ENCODE data around the gene ZNF32.

ZNF32 gene

DNA sequence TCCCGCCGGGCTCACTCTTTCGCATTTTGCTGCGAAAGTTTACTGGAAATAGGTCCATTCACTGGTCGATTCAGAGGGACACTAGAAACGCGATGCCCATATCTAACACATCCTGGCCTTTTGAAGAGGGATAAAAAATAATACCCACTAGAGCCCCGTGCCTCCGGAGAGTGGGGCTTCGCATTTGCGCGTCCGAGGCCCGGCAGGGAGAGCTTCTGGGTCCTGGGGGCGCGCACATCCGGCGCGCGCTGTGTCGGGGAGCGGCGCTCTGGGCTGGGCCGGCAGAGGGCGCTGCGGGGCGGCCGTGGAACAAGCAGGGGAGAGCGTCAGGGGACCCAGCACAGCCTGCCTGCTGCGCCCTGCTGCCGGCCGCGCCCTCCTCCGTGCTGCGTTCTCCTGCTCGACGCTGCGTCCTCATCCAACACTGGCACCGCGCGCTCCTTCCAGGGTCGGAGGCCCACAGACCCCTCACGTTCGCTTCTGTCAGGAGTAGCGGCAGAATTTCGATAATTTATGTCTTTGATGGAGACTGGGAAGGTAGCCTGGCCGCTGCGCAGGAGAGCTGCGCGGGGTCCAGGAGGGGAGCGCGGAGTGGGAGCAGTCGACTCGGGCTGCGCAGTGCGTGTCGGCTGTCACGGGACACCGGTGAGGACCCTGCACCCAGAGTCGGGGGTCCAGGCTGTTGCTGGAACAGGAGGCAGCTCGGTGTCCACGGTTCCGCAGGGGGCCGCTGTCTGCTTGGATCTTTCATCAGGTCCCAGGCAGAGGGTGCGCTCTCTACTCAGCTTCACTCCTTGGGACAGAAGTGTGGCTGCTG is 41.5 kb upstream of the ZNF32 start:
- Histone ChIP-seq H3K4me1 (ENCODE audit: control insufficient read depth, insufficient read depth, low read length, poor library complexity, severe bottlenecking) (peaks cover 8% of the 10 kb centered on the region), H3K27ac (ENCODE audit: insufficient read depth, low read length, poor library complexity, severe bottlenecking) (no peak overlapping the region), H3K27me3 (replicated peaks; ENCODE audit: control insufficient read depth, insufficient read depth, low read length, poor library complexity, severe bottlenecking) (no peaks in the 10 kb centered on the region), H3K9me3 (ENCODE audit: control insufficient read depth, low read length) (no peaks in the 10 kb centered on the region), H3K4me3 (ENCODE audit: insufficient read depth, low read depth, low read length, poor library complexity, severe bottlenecking) (peak overlapping the region; percentile 81), H3K36me3 (ENCODE audit: control insufficient read depth, insufficient read depth, low read length) (no peaks in the 10 kb centered on the region)
- peak; percentile 46 to 57 (median 57) for DNase-seq

DNA sequence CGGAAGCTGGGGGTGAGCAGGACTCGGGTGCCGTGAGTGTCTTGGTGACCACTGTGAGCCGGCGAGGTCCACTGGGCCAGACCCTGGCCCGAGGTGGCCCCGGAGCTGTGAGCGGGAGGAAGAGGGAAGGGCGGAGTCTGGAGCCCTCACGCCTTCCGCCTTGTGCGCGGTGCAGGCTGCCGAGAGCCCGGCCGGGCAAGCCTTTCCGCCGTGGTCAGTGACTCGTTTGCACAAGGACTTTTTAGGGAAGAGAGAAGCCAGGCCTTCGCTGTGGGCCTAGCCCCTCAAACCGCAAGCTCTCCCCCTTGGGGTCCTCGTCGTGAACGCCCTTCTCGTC is 40.9 kb upstream of the ZNF32 start:
- peak overlapping the region; percentile 81 for H3K4me3 ChIP-seq (ENCODE audit: insufficient read depth, low read depth, low read length, poor library complexity, severe bottlenecking)
- peaks cover 8% of the 10 kb centered on the region for H3K4me1 ChIP-seq (ENCODE audit: control insufficient read depth, insufficient read depth, low read length, poor library complexity, severe bottlenecking)
- no peak for DNase-seq
- H3K36me3 ChIP-seq (ENCODE audit: control insufficient read depth, insufficient read depth, low read length), result no peaks in the 10 kb centered on the region
- no peaks in the 10 kb centered on the region for H3K27me3 ChIP-seq (replicated peaks; ENCODE audit: control insufficient read depth, insufficient read depth, low read length, poor library complexity, severe bottlenecking)
- no peak overlapping the region for H3K27ac ChIP-seq (ENCODE audit: insufficient read depth, low read length, poor library complexity, severe bottlenecking)
- no peaks in the 10 kb centered on the region for H3K9me3 ChIP-seq (ENCODE audit: control insufficient read depth, low read length)

DNA sequence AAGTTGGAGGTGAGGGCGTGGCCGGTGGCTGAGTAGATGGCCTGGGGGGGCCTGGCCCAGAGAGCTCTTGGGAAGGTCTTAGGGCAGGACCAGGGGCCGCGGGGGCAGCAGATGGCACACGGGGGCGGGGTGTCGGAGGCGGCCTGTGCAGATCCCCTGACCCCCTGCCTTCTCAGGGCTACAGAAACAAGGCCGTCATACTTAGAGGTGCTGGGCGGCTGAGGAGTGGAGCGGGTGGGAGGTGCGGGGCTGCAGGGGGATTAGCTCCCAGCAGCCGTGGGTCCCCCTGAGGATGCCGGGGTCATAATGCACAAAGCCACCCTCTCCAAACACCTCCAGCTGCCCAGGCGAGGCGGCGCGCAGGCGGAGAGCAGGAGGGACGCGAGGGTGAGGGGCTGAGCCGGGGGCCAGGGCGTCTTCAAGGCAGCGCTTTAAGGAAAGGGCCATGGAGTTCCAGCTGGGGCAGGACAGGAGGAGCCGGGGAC is 40.4 kb upstream of the ZNF32 start:
- Histone ChIP-seq H3K4me3 (ENCODE audit: insufficient read depth, low read depth, low read length, poor library complexity, severe bottlenecking) (peak overlapping the region; percentile 81), H3K36me3 (ENCODE audit: control insufficient read depth, insufficient read depth, low read length) (no peaks in the 10 kb centered on the region), H3K4me1 (ENCODE audit: control insufficient read depth, insufficient read depth, low read length, poor library complexity, severe bottlenecking) (peaks cover 8% of the 10 kb centered on the region), H3K27ac (ENCODE audit: insufficient read depth, low read length, poor library complexity, severe bottlenecking) (no peak overlapping the region), H3K27me3 (replicated peaks; ENCODE audit: control insufficient read depth, insufficient read depth, low read length, poor library complexity, severe bottlenecking) (no peaks in the 10 kb centered on the region), H3K9me3 (ENCODE audit: control insufficient read depth, low read length) (no peaks in the 10 kb centered on the region)
- DNase-seq, result no peak

DNA sequence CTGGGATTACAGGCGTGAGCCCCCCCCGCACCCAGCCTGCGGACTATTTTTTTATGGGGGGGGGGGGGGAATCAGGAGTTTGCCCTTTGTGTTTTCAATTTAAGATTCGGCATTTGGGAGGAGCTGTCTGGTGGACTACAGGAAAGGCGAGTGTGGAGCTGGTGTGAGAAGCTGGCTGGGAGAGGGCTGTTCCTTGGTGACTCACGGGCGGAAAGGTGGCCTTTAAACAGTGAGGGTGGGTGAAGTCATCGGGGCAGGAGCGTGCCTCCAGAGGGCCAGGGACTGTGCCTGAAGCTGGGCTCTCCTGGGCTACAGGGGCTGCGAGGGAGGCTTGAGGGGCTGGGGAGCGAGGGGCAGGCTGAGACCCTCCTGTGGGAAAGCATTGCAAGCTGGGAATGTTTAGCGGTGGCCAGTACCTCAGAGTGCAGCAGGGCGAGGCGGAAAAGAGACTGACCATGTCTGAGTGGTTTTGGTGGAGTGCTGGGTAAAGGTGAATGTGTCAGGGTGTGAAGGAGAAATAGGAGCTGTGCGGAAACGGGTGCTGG is 39.7 kb upstream of the ZNF32 start:
- H3K27ac ChIP-seq (ENCODE audit: insufficient read depth, low read length, poor library complexity, severe bottlenecking), result no peak overlapping the region
- no peak overlapping the region for H3K4me3 ChIP-seq (ENCODE audit: insufficient read depth, low read depth, low read length, poor library complexity, severe bottlenecking)
- no peaks in the 10 kb centered on the region for H3K9me3 ChIP-seq (ENCODE audit: control insufficient read depth, low read length)
- no peak for DNase-seq
- H3K4me1 ChIP-seq (ENCODE audit: control insufficient read depth, insufficient read depth, low read length, poor library complexity, severe bottlenecking), result peaks cover 8% of the 10 kb centered on the region
- H3K27me3 ChIP-seq (replicated peaks; ENCODE audit: control insufficient read depth, insufficient read depth, low read length, poor library complexity, severe bottlenecking), result no peaks in the 10 kb centered on the region
- H3K36me3 ChIP-seq (ENCODE audit: control insufficient read depth, insufficient read depth, low read length), result no peaks in the 10 kb centered on the region

DNA sequence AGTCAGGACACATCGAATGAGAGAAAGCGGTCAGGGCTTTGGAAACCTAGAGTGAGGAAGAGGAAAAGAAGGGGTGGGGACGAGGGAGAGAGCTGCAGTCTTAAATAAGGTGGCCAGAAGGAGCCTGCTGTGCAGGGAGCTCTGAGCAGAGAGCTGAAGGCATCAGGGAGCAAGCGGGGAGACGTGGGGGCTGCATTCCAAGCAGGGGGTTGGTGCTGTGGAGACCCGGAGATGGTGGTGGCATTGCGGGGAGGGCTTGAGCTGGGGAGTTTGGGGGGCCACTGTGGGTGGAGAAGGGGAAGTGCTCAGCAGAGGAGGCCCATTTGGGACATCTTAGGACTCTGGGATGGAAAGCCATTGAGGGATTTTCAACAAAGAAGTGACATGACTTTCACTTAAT is 38.7 kb upstream of the ZNF32 start:
- H3K4me3 ChIP-seq (ENCODE audit: insufficient read depth, low read depth, low read length, poor library complexity, severe bottlenecking), result no peak overlapping the region
- H3K36me3 ChIP-seq (ENCODE audit: control insufficient read depth, insufficient read depth, low read length), result no peaks in the 10 kb centered on the region
- peaks cover 8% of the 10 kb centered on the region for H3K4me1 ChIP-seq (ENCODE audit: control insufficient read depth, insufficient read depth, low read length, poor library complexity, severe bottlenecking)
- no peak overlapping the region for H3K27ac ChIP-seq (ENCODE audit: insufficient read depth, low read length, poor library complexity, severe bottlenecking)
- H3K9me3 ChIP-seq (ENCODE audit: control insufficient read depth, low read length), result no peaks in the 10 kb centered on the region
- no peak for DNase-seq
- H3K27me3 ChIP-seq (replicated peaks; ENCODE audit: control insufficient read depth, insufficient read depth, low read length, poor library complexity, severe bottlenecking), result no peaks in the 10 kb centered on the region

DNA sequence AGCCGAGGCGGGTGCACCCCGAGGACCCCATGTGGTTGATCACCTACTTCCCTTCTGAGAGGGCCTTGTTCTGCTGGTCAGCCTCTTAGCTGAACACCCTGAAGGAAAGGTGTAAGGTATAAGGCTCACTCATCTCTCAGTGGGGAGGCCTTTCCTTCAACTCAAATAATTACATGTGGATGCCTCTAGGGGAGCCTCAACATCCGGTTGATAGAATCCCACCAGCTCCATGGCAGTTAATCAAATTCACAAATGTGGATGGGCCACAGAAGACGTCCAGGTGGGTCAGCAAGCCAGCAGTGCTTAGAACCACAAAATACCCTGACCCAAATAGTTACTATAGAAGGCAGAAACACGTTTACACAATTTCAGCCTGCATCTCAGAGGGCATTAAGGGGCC is 37.7 kb upstream of the ZNF32 start:
- Histone ChIP-seq H3K36me3 (ENCODE audit: control insufficient read depth, insufficient read depth, low read length) (no peaks in the 10 kb centered on the region), H3K4me1 (ENCODE audit: control insufficient read depth, insufficient read depth, low read length, poor library complexity, severe bottlenecking) (peaks cover 8% of the 10 kb centered on the region), H3K9me3 (ENCODE audit: control insufficient read depth, low read length) (no peaks in the 10 kb centered on the region), H3K27me3 (replicated peaks; ENCODE audit: control insufficient read depth, insufficient read depth, low read length, poor library complexity, severe bottlenecking) (no peaks in the 10 kb centered on the region), H3K4me3 (ENCODE audit: insufficient read depth, low read depth, low read length, poor library complexity, severe bottlenecking) (no peak overlapping the region), H3K27ac (ENCODE audit: insufficient read depth, low read length, poor library complexity, severe bottlenecking) (no peak overlapping the region)
- DNase-seq, result no peak

DNA sequence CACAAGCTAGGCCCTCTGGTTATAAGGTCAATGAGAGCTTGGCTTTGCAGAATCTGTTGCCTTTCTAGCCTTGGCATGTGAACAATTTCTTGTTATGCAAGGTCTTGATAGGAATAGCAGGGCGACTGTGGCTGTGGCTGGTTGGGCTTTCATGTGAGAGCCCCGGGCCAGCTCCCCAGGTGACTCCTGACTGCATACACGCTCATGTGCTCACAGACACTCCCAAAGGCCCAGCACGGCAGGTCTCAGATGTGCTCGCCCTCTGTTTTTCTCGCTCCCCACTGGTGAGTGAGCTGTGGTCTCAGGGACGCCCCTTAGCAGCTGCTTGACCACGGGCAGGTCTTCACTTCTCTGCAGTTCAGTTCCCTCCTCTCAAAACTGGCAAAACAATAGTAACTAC is 37.1 kb upstream of the ZNF32 start:
- peaks cover 3% of the 10 kb centered on the region for H3K27me3 ChIP-seq (replicated peaks; ENCODE audit: control insufficient read depth, insufficient read depth, low read length, poor library complexity, severe bottlenecking)
- H3K27ac ChIP-seq (ENCODE audit: insufficient read depth, low read length, poor library complexity, severe bottlenecking), result no peak overlapping the region
- no peaks in the 10 kb centered on the region for H3K9me3 ChIP-seq (ENCODE audit: control insufficient read depth, low read length)
- peaks cover 8% of the 10 kb centered on the region for H3K4me1 ChIP-seq (ENCODE audit: control insufficient read depth, insufficient read depth, low read length, poor library complexity, severe bottlenecking)
- no peaks in the 10 kb centered on the region for H3K36me3 ChIP-seq (ENCODE audit: control insufficient read depth, insufficient read depth, low read length)
- DNase-seq, result no peak
- H3K4me3 ChIP-seq (ENCODE audit: insufficient read depth, low read depth, low read length, poor library complexity, severe bottlenecking), result no peak overlapping the region

DNA sequence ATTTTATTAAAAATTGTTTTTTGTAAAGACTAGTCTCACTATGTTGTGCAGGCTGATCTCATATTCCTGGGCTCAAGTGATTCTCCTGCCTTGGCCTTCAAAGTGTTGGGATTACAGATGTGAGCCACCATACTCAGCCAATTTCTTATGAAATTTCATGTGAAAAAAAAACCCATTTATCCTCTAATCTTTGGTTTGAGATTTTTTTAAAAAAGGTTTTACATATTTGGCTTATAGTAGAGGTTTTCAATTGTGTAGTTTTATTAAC is 35.5 kb upstream of the ZNF32 start:
- Histone ChIP-seq H3K27ac (ENCODE audit: insufficient read depth, low read length, poor library complexity, severe bottlenecking) (no peak overlapping the region), H3K36me3 (ENCODE audit: control insufficient read depth, insufficient read depth, low read length) (no peaks in the 10 kb centered on the region), H3K4me1 (ENCODE audit: control insufficient read depth, insufficient read depth, low read length, poor library complexity, severe bottlenecking) (peaks cover 1% of the 10 kb centered on the region), H3K27me3 (replicated peaks; ENCODE audit: control insufficient read depth, insufficient read depth, low read length, poor library complexity, severe bottlenecking) (peaks cover 3% of the 10 kb centered on the region), H3K9me3 (ENCODE audit: control insufficient read depth, low read length) (no peaks in the 10 kb centered on the region), H3K4me3 (ENCODE audit: insufficient read depth, low read depth, low read length, poor library complexity, severe bottlenecking) (no peak overlapping the region)
- DNase-seq, result no peak

DNA sequence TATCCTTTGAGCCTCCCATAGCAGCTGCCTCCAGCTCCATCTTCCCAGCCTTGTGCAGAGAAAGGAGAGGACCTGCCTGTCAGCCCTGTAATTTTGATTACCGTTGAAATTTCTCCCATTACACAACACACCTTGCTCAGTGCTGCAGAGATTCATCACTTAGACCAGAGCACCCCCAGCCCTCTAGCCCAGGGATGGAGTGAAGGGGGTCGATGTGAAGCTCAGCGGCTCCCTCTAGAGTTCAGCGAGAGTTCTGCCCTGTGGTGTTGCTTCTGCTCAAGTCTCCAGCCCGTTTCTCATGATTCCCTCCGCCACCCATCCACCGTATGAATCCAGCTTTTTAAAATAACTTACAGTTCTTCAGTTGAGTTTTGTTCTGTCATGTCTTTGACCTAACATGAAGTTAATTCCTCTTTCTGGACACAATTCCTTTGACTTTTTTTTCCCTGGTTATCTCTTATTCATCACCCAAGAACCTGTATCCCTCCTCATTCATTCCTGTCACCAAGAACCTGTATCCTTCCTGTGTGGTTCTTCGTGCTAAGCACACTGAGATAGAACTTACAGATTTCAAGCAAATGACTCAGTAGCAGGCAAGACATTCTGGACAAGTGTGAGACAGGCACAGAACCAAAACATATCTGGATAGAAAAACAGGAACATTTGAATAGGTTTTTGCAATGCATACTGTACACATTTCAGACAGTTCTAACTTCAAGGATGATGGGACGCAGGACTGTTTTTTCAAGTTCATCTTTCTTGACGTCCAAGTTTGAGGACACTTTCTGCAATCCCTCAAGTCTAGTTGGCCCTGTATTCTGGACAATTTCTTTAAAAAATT is 35.0 kb upstream of the ZNF32 start:
- H3K9me3 ChIP-seq (ENCODE audit: control insufficient read depth, low read length), result no peaks in the 10 kb centered on the region
- peaks cover 3% of the 10 kb centered on the region for H3K27me3 ChIP-seq (replicated peaks; ENCODE audit: control insufficient read depth, insufficient read depth, low read length, poor library complexity, severe bottlenecking)
- no peaks in the 10 kb centered on the region for H3K4me1 ChIP-seq (ENCODE audit: control insufficient read depth, insufficient read depth, low read length, poor library complexity, severe bottlenecking)
- DNase-seq, result no peak
- no peak overlapping the region for H3K27ac ChIP-seq (ENCODE audit: insufficient read depth, low read length, poor library complexity, severe bottlenecking)
- H3K4me3 ChIP-seq (ENCODE audit: insufficient read depth, low read depth, low read length, poor library complexity, severe bottlenecking), result no peak overlapping the region
- H3K36me3 ChIP-seq (ENCODE audit: control insufficient read depth, insufficient read depth, low read length), result no peaks in the 10 kb centered on the region

DNA sequence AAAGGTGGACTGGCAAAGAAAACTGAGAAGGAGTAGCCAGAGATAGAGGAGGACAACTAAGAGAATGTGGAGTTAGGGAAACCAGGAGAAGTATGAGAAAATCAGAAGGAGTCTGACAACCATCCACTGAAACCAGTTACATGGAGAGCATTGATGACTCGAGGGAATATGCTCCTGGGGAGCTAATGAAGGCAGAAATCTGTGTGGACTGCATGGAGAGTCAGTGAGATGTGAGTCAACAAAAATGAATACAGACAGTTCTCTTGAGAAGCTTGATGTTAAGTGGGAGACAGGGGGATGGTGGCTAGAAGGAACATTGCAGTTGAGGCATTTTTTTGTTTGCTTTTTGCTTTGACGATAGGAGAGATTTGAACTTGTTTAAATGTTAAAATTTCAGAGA is 34.3 kb upstream of the ZNF32 start:
- no peaks in the 10 kb centered on the region for H3K9me3 ChIP-seq (ENCODE audit: control insufficient read depth, low read length)
- DNase-seq, result no peak
- H3K36me3 ChIP-seq (ENCODE audit: control insufficient read depth, insufficient read depth, low read length), result no peaks in the 10 kb centered on the region
- H3K27me3 ChIP-seq (replicated peaks; ENCODE audit: control insufficient read depth, insufficient read depth, low read length, poor library complexity, severe bottlenecking), result peaks cover 3% of the 10 kb centered on the region
- no peak overlapping the region for H3K4me3 ChIP-seq (ENCODE audit: insufficient read depth, low read depth, low read length, poor library complexity, severe bottlenecking)
- no peaks in the 10 kb centered on the region for H3K4me1 ChIP-seq (ENCODE audit: control insufficient read depth, insufficient read depth, low read length, poor library complexity, severe bottlenecking)
- H3K27ac ChIP-seq (ENCODE audit: insufficient read depth, low read length, poor library complexity, severe bottlenecking), result no peak overlapping the region

All from effector memory CD4-positive, alpha-beta T cell (primary cell).